Activated CD8-positive, alpha-beta T cell treated with anti-CD3 and anti-CD28 coated beads for 36 hours (primary cell): ENCODE results near the gene ATF7. TPM values are rescaled to one million over a fixed set of nuclear protein-coding genes. Genes with fewer than 3 reads are reported as not detected.
"Not testable (repeated sequence)": the region's sequence is repeated elsewhere in the genome, so short reads cannot be mapped to it uniquely, and the experiment has no call there.

Experiments
- ATAC-seq: fragments of 200-7000 bp; cut with Tn5 transposase; one replicate; pipeline ENCODE4 v1.10.0; 2021; ENCODE audit warnings: mild to moderate bottlenecking, moderate library complexity
- CTCF ChIA-PET: fragments of 350-600 bp; sonication (Branson Sonifier 250); formaldehyde crosslinking; loops from one replicate; lab custom pipeline; 2021; ENCODE audit warnings: antibody characterized with exemption; lab: Charles Lee
- POLR2A ChIA-PET: fragments of 350-600 bp; sonication (Branson Sonifier 250); formaldehyde crosslinking; loops from one replicate; lab custom pipeline; 2021; ENCODE audit warnings: antibody characterized with exemption; lab: Charles Lee
- DNase-seq: peaks from one replicate; pipeline ENCODE4 v3.0.0-alpha.2; 2020
- H3K27ac Mint-ChIP-seq: one replicate; pipeline ENCODE4 v1.8.0; 2021; ENCODE audit warnings: mild to moderate bottlenecking, mixed read lengths
- H3K27me3 Mint-ChIP-seq: one replicate; pipeline ENCODE4 v1.8.0; 2021; ENCODE audit warnings: mixed read lengths
- H3K36me3 Mint-ChIP-seq: one replicate; pipeline ENCODE4 v1.8.0; 2021; ENCODE audit warnings: low read depth, mixed read lengths
- H3K4me1 Mint-ChIP-seq: one replicate; pipeline ENCODE4 v1.8.0; 2021; ENCODE audit warnings: low read depth, mixed read lengths
- H3K4me3 Mint-ChIP-seq: one replicate; pipeline ENCODE4 v1.8.0; 2021; ENCODE audit warnings: mild to moderate bottlenecking, moderate library complexity, mixed read lengths
- H3K9me3 Mint-ChIP-seq: one replicate; pipeline ENCODE4 v1.8.0; 2021; ENCODE audit warnings: mixed read lengths
- CTCF ChIP-seq: fragments of 200-600 bp; IDR thresholded peaks from one replicate; pipeline ENCODE4 v1.8.0; 2022; ENCODE audit warnings: antibody characterized with exemption, mild to moderate bottlenecking
- intact Hi-C: fragments of 100-400 bp; cut with micrococcal nuclease; formaldehyde crosslinking; loops from one replicate; pipeline ENCODE4 v1.10.0; 2022
- total RNA-seq, 2 experiments: library from RNA; stranded (reverse); gene quantifications; one replicate each; pipeline ENCODE4 v1.2.3, GENCODE V29; 2021

Gene ATF7
- total RNA-seq, 2 experiments from 2014 or later: 22.0 to 22.6 TPM

GRCh38 chr12:53482626-53483168 lies 143.5 kb downstream of the ATF7 start:
- no peak for TF ChIP-seq CTCF
- ChIA-PET CTCF (interaction anchor here (0.9 to 1.7 kb wide), 6 partner anchors 9 to 162 kb away, joined by 3 to 13 read pairs (median 4); partner anchors contain the start of genes AAAS and MAP3K12), POLR2A (interaction anchor here (1.1 to 54.1 kb wide), 6 partner anchors 4 to 158 kb away, joined by 3 to 1494 read pairs (median 4); partner anchors contain the start of genes MAP3K12, NPFF, PCBP2 and PRR13)
- Mint-ChIP-seq H3K4me1 (peaks cover 19% of the 10 kb centered on the region), H3K36me3 (peaks cover 34% of the 10 kb centered on the region), H3K27ac (no peak overlapping the region), H3K27me3 (no peaks in the 10 kb centered on the region), H3K4me3 (no peak overlapping the region), H3K9me3 (no peaks in the 10 kb centered on the region)
- no peak for ATAC-seq
- no peak for DNase-seq
- intact Hi-C loops: no loop called here

- Mint-ChIP-seq H3K4me3 (no peak overlapping the region), H3K9me3 (no peaks in the 10 kb centered on the region), H3K36me3 (peaks cover 37% of the 10 kb centered on the region), H3K4me1 (peaks cover 16% of the 10 kb centered on the region), H3K27me3 (no peaks in the 10 kb centered on the region), H3K27ac (peak overlapping the region; percentile 61)
- CTCF ChIA-PET: interaction anchor here (0.9 to 1.7 kb wide), 10 partner anchors 8 to 186 kb away, joined by 3 to 13 read pairs (median 4); partner anchors contain the start of genes AAAS, MAP3K12 and TARBP2
- DNase-seq (peak; percentile 20), ATAC-seq (peak; percentile 53)
- peak; percentile 28 for TF ChIP-seq CTCF
- POLR2A ChIA-PET: interaction anchor here (1.1 to 54.1 kb wide), 6 partner anchors 5 to 157 kb away, joined by 3 to 1494 read pairs (median 4); partner anchors contain the start of genes MAP3K12, NPFF, PCBP2 and PRR13
- intact Hi-C loops: no loop called here
Observed at GRCh38 chr12:53481939-53482586, 144.1 kb downstream of the ATF7 start.

GRCh38 chr12:53481458-53481857 lies 144.7 kb downstream of the ATF7 start:
- H3K27me3 Mint-ChIP-seq, H3K27ac Mint-ChIP-seq, DNase-seq, H3K9me3 Mint-ChIP-seq, H3K4me3 Mint-ChIP-seq, intact Hi-C loops, ATAC-seq: not testable (repeated sequence)
- POLR2A ChIA-PET: interaction anchor here (1.1 to 54.1 kb wide), 7 partner anchors 6 to 182 kb away, joined by 3 to 1494 read pairs (median 4); partner anchors contain the start of genes MAP3K12, MYG1, NPFF and PCBP2
- CTCF ChIA-PET: interaction anchor here (0.9 to 1.7 kb wide), 10 partner anchors 8 to 185 kb away, joined by 3 to 13 read pairs (median 4); partner anchors contain the start of genes AAAS, MAP3K12 and TARBP2
- Mint-ChIP-seq H3K36me3 (peaks cover 41% of the 10 kb centered on the region), H3K4me1 (peaks cover 17% of the 10 kb centered on the region)

GRCh38 chr12:53480491-53481442 lies 145.4 kb downstream of the ATF7 start:
- intact Hi-C loops: no loop called here
- POLR2A ChIA-PET: interaction anchor here (1.1 to 54.1 kb wide), 5 partner anchors 6 to 181 kb away, joined by 3 to 1494 read pairs (median 4); partner anchors contain the start of genes MAP3K12, MYG1, NPFF and PCBP2

More at GRCh38 chr12:53480491-53481442, 145.4 kb downstream of the ATF7 start:
- H3K36me3 Mint-ChIP-seq: peaks cover 47% of the 10 kb centered on the region
- H3K4me1 Mint-ChIP-seq: peaks cover 20% of the 10 kb centered on the region
- no peak overlapping the region for H3K27ac Mint-ChIP-seq
- no peak for TF ChIP-seq CTCF
- H3K4me3 Mint-ChIP-seq: no peak overlapping the region
- DNase-seq (no peak), ATAC-seq (no peak)
- CTCF ChIA-PET: interaction anchor here (1.0 to 1.6 kb wide), 5 partner anchors 7 to 184 kb away, joined by 4 to 13 read pairs (median 5); no protein-coding TSS in a partner anchor
- H3K9me3 Mint-ChIP-seq: no peaks in the 10 kb centered on the region
- H3K27me3 Mint-ChIP-seq: no peaks in the 10 kb centered on the region
